Measurements from ENCODE around the gene CELF2.

CELF2 gene

DNA sequence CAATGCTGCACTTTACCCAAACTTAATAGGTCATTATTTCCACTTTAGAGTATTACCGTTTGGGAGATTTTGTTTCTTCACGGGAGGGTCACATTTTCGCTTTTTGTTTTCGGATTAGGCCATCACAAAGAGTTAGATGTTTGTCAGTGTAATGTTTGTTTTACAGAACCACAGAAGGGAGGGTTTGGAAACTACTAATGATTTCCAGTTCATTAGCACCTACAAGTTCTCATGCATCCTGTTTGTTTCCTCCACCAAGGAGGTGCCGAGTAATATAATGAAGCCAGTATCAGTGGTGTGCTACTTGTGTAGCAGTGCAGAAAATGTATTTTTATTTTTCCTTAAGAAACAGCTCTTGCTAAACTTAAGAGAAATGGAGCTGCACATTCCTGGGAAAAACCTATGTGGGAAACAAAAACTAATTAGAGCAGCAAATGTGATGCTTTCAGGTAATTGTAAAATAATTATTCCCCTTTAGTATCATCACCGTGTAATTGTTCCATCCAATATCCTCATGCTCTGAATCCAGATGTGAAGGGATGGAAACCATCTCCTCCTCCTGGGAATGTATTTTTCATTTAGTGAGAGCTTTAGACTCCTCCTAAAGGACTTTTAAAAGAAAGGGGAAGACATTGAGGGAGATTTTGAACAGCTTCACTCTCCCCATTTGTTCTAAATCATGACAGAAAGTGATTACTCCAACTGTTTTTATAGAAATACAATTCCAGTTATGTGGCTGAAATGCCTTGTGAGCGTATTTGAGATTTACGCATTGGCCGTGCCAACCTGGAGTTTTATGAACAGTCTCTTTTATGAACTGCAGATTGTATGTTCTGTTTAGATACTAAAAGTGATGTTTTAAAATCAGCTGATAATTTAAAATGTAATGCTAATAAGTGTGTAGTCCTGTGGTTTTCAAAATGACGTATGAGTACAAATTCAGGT, 5.6 kb downstream of the CELF2 start:
- DNase-seq, result no peak

GRCh38 chr10:11024596-11024995, 6.9 kb downstream of the CELF2 start:
- no peak for DNase-seq

- no peak for DNase-seq
Measured at GRCh38 chr10:11025978-11026377, 8.3 kb downstream of the CELF2 start.

GRCh38 chr10:11026773-11027172, 9.1 kb downstream of the CELF2 start:
- no peak for DNase-seq

DNA sequence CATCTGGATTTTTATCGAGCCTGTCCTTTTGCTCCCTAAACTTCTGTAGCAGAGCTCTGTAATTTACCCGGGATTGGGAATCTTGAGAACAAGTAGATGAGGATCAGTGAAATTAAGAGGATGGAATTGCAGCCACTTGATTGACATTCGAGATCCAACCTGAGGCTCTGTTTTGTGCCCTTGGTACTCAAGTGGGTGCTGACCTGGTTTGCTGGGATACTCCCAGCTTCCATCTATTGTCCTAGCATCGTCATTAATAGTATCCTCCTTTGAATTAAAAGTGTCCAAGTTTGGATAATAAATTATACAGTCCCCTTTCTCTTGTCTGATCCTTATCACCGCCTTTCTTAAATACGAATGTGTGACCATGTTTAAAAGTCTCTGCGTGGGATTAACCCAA, 17.1 kb downstream of the CELF2 start:
- DNase-seq, result no peak

GRCh38 chr10:11035301-11035991, 17.8 kb downstream of the CELF2 start:
- DNase-seq, result no peak

DNA sequence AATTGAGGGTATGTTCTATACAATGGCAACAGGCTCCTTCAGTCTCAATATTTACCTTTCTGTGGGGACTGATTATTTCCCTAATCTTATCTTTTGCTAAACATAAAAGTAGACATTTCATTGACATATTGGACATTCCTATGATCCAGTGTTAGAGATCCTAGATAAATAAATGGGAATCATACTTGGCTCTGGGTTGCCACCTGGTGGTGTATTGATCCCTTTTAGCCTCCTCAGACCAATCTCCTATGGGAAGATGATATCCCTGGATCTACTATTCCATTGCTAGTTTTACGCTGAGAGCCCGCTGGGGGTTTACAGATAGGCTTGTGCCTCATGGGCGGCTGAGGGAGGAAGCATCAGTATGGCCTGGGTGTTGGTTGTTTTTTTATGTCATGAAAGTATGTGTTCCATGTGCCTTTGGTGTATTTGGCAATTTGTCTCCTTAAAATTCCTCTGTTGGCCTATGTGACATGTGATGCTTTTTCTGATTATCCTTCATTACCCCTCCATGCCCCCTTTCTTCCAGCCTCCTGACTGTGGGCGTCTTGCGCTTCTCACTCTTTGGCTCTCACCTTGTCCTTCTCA, 18.8 kb downstream of the CELF2 start:
- DNase-seq, result no peak

GRCh38 chr10:11037991-11038390, 20.3 kb downstream of the CELF2 start:
- DNase-seq, result no peak

GRCh38 chr10:11042357-11042756, 24.7 kb downstream of the CELF2 start:
- DNase-seq, result no peak

DNA sequence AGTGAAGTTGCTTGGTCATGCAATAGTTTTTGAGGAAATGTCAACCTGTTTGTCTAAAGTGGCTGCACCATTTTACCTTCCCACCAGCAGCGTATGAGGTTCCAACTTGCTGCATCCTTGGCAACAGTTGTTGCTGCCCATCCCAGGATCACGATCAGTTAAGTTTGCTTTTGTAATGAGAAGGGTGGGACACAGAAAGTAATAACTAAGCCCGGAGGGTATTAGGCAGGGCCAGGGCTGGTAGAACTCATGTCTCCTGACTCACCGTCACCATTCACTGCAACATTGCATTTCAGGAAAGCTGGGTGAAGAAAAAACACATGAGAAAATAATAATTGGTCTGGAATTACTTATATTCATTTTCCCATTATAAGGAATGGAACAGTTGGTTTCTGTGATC, 25.4 kb downstream of the CELF2 start:
- no peak for DNase-seq

DNA sequence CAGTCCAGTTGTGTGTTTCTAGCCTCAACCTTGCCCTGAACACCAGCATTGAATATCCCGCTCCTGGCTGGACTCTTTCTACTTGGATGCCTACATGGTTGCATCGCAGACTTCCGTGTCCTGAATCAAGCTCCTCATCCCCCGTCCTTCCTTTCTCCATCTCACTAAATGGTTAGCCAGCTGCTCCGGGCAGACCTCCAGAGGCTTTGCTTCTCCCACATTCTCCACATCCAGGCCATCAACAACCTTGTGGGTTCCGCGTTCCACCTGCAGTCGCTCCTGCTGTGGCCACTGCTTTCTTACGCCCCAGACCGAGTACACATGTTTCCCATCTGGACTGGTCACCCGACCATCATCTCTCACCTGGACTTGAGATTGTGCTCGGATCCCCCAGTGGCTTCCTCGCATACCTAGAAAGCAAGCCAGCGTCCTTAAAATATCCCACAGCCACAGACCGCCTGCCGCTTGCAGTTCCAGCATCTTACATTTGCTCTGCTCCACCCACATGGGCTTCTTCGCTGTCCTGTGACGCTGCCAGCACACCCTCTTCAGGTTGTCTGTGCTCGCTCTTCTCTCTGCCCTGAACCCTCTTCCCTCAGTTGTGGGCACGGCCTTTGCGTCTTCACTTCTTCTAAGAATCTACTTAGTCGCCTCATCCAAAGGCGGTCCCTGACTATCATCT, 25.9 kb downstream of the CELF2 start:
- DNase-seq, result no peak

DNA sequence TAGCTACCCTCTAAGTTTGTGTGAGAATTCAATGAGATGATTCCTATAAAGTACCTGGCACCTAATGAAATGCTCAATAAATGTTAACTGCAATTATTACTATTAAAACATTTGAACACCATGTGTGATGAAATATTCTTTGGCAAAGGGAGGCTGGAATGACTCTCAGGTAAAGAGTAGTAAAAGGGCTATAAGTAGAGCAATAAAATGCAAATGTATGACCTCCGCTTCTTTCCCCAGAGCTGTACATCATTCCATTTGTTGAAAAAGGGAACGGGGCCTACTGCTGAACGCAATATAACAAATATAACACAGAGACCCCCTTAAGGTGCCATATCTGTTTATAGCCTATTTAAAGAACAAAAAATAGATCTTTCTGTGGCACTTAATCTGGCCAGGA, 27.8 kb downstream of the CELF2 start:
- no peak for DNase-seq

GRCh38 chr10:11045995-11046775, 28.5 kb downstream of the CELF2 start:
- no peak for DNase-seq

DNA sequence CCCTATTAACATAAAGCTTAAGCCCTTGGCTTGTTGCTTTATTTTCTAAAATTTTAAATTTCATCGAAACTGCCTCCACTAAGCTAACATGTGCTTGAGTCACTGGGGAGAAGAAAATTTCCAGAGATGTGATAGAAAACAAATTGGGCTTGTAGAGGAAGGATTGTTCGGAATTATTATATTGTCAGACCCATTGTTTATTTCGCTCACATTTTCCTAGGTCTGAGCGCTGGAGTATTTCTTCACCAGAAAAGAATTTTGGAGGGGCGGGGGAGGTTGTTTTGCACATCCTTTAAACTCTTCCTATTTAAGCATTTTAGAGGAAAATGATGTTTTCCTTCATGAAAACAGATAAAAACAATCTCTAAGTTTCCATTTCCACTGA, 29.1 kb downstream of the CELF2 start:
- DNase-seq, result no peak

DNA sequence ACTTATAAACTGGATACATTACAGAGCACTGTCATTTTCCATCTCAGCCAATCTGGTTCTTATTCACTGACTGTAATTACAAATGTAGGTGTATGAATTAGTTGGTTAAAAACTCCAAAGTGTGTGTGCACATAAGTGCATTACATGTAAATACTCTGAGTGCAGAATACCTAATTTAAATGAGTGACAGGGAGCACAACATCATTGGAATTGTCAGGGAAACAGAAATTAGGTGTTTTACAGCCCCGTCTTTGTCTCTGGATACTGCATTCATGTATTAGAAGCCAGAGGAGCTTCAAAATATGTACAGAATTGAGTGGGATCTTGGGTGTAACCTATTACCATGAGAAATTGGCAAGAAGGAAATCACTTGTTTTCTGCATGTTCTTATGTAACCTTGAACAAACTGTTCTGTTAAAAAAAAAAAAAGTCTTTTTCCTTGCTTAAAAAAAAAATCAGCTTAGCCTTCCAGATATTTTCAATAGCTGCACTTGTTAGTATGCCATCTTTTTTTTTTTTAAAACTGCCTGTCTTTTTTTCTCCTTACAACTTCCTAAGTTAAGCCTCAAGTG, 31.1 kb downstream of the CELF2 start:
- no peak for DNase-seq

DNA sequence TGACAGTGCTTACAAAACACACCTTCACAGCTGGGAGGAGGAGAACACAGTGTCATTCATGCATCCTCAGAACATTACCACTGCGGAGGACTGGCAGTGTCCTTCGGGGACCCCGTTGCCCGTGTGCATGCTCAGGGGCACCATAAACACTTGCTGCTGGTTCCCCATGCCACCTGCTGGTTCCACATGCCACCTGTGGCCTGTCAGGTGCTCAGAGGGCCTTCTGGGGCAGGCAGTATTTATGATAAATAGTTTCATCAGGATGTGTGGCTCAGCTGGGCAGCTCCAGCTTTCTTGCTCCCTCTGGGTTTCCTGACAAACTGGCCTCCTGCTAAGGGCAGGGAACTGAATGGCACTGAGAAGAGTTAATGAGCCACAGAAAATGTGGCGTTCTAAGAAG, 32.1 kb downstream of the CELF2 start:
- DNase-seq, result no peak

DNA sequence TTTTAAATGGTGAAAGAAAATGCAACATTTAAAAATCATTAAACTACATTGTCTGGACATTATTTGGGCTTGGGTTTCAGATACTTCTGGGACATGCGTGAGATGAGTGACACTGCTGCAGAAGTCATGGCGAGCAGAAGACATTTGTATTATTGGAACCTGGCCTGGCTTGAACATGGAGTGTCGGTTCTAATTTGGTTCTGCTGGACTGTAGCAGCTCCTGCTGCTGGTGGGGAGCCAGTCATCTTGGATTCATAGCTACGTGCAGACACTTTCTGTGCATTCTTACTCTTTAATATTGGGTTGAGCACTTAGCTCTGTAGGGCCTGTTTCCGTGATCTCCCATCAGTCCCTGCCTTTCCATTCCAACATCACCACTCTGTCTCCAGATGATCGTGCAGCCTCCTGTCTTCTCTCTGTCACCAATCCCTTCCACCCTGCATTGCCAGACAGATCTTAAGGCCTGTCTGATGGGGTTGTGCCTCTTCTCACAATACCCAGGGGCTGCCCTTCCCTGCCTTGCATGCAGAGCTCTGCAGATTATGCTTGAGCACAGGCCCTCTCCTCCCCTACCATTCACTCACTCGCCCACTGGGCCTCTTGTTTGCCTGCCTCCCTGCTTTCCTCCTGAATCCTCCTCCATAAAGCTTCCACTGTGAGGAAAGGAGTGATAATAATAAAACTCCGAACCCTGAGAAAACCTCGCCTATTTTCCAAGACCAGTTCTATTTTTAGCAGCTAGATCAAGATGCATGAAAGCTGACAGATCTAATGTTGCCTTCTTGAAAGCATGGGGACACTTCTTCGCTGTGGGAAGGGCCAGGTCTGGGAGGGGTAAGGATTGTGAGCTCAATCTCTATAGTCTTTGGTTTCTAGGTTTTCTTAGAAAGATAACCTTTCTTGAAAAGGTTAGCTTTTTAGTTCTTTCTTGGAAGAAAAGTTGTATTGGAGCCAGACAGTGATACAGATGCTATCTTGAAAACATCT, 32.9 kb downstream of the CELF2 start:
- DNase-seq, result no peak

DNA sequence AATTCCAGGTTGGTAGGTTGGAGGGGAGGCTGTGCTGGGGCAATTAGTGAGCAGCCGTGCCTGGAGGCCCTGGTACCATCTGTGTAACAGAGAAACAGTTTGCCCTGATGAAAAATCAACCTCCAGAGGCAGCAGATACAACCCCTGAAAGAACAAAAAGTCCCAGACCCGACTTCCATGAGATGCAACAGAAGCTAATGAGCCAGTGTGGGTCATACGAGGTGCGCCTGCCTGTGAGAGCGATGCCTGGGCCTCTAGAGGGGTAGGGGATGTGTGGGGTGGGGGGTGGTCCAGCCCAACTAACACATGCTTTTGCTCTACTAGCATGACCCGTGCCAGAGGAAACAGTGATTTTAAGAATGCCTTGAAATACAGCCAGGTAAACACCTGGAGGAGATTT, 39.3 kb downstream of the CELF2 start:
- no peak for DNase-seq

GRCh38 chr10:11057448-11057847, 39.8 kb downstream of the CELF2 start:
- no peak for DNase-seq

DNA sequence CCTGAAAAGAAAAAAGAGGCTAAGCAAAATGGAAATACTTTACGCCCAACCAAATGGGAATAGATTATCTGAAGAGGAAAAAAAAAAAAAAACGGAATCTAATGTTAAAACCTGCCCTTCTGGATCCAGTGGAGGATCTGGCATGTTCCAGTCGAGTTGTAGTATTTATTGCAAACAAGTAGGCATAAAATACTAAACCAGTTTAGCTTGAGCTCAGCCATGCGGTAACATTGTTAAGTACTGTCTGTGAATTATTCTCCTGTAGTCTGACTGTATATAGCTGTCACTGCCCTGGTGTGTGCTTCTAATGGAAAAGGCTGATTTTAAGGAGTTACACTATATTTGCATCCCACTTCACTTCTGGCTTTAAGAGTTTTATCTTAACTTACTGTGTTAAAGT, 40.3 kb downstream of the CELF2 start:
- no peak for DNase-seq

GRCh38 chr10:11058965-11059364, 41.3 kb downstream of the CELF2 start:
- no peak for DNase-seq

Measured in stimulated activated CD4-positive, alpha-beta T cell treated with anti-CD3 and anti-CD28 coated beads, Interleukin-15, amount 100 ng/mL, for 24 hours (primary cell).